Chondrocyte (in vitro differentiated cells): ENCODE results near the gene PAX7. TPM values are rescaled to one million over a fixed set of nuclear protein-coding genes. Genes with fewer than 3 reads are reported as not detected.
"Not testable (repeated sequence)": the region's sequence is repeated elsewhere in the genome, so short reads cannot be mapped to it uniquely, and the experiment has no call there.

Experiments
- DNase-seq: peaks from one replicate; pipeline ENCODE4 v3.0.0; 2021; ENCODE audit warnings: mixed read lengths, low spot score
- H3K27ac Mint-ChIP-seq: one replicate; pipeline ENCODE4 v1.8.0; 2021; ENCODE audit warnings: mild to moderate bottlenecking, moderate library complexity, mixed read lengths; ENCODE audit not compliant: unreplicated experiment
- H3K27me3 Mint-ChIP-seq: 2 replicates; pipeline ENCODE4 v1.8.0; 2021; ENCODE audit warnings: low read depth, mixed read lengths
- H3K36me3 Mint-ChIP-seq: 2 replicates; pipeline ENCODE4 v1.8.0; 2021; ENCODE audit warnings: low read depth, mixed read lengths
- H3K4me1 Mint-ChIP-seq: 2 replicates; pipeline ENCODE4 v1.8.0; 2021; ENCODE audit warnings: low read depth, mild to moderate bottlenecking, mixed read lengths
- H3K4me3 Mint-ChIP-seq: one replicate; pipeline ENCODE4 v1.8.0; 2021; ENCODE audit warnings: mild to moderate bottlenecking, moderate library complexity, mixed read lengths; ENCODE audit not compliant: unreplicated experiment
- H3K9me3 Mint-ChIP-seq: 2 replicates; pipeline ENCODE4 v1.8.0; 2021; ENCODE audit warnings: low read depth, mixed read lengths
- total RNA-seq: library from RNA; stranded (reverse); gene quantifications from 3 replicates; pipeline ENCODE4 v1.2.1, GENCODE V29; 2021
- TF ChIP-seq, protein P1 (sequence below): fragments of 200-600 bp; sonication (generic); IDR thresholded peaks from 2 replicates; pipeline ENCODE4 v1.5.0; 2021; ENCODE audit warnings: antibody characterized with exemption, mild to moderate bottlenecking, moderate library complexity

PAX7 gene
- total RNA-seq, 1 donor from 2014 or later, result not detected

DNA sequence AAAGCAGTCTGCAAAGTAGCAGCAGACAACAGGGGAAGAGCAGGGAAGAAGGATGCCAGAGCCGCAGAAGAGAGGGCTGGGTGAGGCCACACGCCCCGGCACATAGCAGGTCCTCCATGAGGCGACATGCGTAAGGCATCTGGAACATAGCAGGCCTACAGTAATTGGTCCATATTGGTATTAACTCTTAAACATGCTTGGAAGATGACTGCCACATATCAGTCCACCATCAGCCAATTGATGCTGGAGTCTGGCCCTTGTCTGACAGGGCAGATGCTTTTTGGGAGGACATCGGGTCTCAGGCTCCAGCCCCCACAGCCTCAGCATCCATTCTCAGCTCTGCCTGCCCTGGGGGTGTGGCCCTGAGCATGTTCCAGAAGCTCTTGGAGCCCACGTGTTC is 135.1 kb downstream of the PAX7 start:
- H3K27ac Mint-ChIP-seq, result no peak overlapping the region
- H3K9me3 Mint-ChIP-seq, result no peaks in the 10 kb centered on the region
- H3K36me3 Mint-ChIP-seq, result no peaks in the 10 kb centered on the region
- no peak overlapping the region for H3K4me3 Mint-ChIP-seq
- TF ChIP-seq, protein P1, sequence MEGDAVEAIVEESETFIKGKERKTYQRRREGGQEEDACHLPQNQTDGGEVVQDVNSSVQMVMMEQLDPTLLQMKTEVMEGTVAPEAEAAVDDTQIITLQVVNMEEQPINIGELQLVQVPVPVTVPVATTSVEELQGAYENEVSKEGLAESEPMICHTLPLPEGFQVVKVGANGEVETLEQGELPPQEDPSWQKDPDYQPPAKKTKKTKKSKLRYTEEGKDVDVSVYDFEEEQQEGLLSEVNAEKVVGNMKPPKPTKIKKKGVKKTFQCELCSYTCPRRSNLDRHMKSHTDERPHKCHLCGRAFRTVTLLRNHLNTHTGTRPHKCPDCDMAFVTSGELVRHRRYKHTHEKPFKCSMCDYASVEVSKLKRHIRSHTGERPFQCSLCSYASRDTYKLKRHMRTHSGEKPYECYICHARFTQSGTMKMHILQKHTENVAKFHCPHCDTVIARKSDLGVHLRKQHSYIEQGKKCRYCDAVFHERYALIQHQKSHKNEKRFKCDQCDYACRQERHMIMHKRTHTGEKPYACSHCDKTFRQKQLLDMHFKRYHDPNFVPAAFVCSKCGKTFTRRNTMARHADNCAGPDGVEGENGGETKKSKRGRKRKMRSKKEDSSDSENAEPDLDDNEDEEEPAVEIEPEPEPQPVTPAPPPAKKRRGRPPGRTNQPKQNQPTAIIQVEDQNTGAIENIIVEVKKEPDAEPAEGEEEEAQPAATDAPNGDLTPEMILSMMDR, result no peak
- no peaks in the 10 kb centered on the region for H3K4me1 Mint-ChIP-seq
- H3K27me3 Mint-ChIP-seq, result peaks cover 48% of the 10 kb centered on the region
- DNase-seq, result no peak

DNA sequence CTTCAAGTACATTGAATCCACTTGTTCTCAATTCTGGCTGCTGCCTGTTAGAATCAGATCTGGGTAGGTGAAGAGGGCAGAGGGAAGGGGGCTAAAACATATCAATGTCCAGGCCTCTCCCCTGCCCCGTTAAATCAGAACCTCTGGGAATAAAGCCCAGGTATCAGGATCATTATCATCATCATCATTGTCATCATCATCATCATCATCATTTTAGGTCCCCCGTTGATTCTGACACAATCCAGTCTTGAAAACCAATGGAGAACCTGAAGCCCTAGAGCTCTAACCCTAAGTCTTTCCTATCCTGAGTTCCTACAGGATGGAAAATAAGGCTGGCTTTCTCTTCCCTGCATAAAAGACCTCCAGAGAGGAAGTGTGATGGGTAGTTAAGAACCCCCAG is 135.7 kb downstream of the PAX7 start:
- no peak overlapping the region for H3K4me3 Mint-ChIP-seq
- peaks cover 49% of the 10 kb centered on the region for H3K27me3 Mint-ChIP-seq
- TF ChIP-seq, protein P1, result no peak
- no peak for DNase-seq
- H3K9me3 Mint-ChIP-seq, result no peaks in the 10 kb centered on the region
- H3K36me3 Mint-ChIP-seq, result no peaks in the 10 kb centered on the region
- no peak overlapping the region for H3K27ac Mint-ChIP-seq
- no peaks in the 10 kb centered on the region for H3K4me1 Mint-ChIP-seq

DNA sequence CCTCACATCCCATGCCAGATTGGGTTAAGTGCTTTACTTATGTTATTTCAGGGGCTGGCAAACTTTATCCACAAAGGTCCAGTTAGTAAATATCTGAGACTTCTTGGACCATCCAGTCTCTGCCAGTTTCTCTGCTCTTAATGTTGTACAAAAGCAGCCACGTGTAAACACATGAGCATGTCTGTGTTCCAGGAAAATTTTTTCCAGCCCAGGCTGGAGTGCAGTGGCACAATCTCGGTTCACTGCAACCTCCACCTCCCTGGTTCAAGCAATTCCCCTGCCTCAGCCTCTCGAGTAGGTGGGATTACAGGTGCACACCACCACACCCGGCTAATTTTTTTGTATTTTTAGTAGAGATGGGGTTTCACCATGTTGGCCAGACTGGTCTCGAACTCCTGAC is 136.9 kb downstream of the PAX7 start:
- not testable (repeated sequence) for H3K4me3 Mint-ChIP-seq, H3K36me3 Mint-ChIP-seq, H3K9me3 Mint-ChIP-seq, H3K4me1 Mint-ChIP-seq, DNase-seq, H3K27ac Mint-ChIP-seq
- H3K27me3 Mint-ChIP-seq, result peaks cover 47% of the 10 kb centered on the region

DNA sequence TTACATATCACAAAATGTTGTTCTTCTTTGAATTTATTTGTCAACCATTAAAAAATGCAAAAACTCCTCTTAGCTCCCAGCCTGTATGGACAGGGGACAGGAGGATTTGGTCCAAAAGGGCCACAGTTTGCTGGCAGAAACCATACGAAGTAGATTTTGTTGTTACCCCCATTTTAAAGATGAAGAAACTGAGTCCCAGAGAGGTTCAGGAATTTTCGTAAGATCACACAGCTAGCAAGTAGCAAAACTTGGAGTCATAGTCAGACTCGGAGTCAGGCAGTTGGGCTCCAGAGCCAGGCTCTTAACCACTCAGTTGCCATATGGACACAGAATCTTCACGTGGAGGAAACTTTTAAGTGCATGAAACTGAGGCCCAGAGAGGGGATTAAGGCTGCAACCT is 137.4 kb downstream of the PAX7 start:
- DNase-seq, result no peak
- Mint-ChIP-seq H3K4me1 (no peaks in the 10 kb centered on the region), H3K27me3 (peaks cover 47% of the 10 kb centered on the region), H3K27ac (no peak overlapping the region), H3K36me3 (no peaks in the 10 kb centered on the region), H3K9me3 (no peaks in the 10 kb centered on the region), H3K4me3 (no peak overlapping the region)
- TF ChIP-seq, protein P1, result no peak

DNA sequence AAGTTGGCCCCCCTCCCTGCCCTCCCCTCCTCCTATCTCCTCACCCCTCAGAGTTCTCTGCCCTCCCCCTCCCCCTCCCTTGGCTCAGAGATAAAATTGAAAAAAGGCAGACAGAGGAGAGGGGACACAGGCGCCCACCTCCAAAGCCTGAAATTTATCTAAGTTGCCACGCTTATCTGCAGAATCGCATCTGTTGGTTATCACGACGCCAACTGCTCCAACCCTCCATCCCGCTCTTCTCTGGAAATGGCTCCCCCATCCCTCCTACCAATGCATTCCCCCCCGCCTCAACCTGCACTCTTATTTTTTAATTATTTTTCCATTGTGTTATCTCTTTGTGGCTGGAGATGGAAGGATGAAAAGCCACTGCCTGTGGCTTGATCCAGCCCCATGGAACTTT is 138.5 kb downstream of the PAX7 start:
- Mint-ChIP-seq H3K36me3 (no peaks in the 10 kb centered on the region), H3K9me3 (no peaks in the 10 kb centered on the region), H3K27ac (no peak overlapping the region), H3K4me1 (no peaks in the 10 kb centered on the region), H3K4me3 (no peak overlapping the region), H3K27me3 (peaks cover 52% of the 10 kb centered on the region)
- TF ChIP-seq, protein P1, result no peak
- no peak for DNase-seq

DNA sequence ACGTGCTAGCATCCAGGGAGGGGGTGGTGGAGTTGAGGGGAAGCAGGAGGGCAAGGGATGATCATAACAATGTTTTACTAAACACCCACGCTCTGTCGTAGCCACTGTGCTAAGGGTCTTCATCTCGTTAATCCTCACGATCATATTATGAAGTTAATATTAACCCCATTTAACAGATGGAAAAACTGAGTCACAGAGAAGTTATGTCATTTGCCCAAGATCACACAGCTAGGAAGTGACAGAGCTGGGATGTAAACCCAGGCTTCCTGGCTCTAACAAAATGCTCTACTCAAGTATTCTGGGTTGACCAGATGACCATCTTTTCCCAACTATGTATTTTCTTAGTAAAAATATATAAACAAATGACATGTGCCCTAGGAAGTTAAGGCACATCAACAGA is 140.2 kb downstream of the PAX7 start:
- no peak for DNase-seq
- Mint-ChIP-seq H3K27ac (no peak overlapping the region), H3K36me3 (no peaks in the 10 kb centered on the region), H3K4me1 (no peaks in the 10 kb centered on the region), H3K4me3 (no peak overlapping the region), H3K9me3 (no peaks in the 10 kb centered on the region), H3K27me3 (peaks cover 50% of the 10 kb centered on the region)
- TF ChIP-seq, protein P1, result no peak
